Left ventricle myocardium superior (tissue), 1 donor: Measurements from ENCODE around the gene KCP. TPM values are rescaled to one million over a fixed set of nuclear protein-coding genes. Genes with fewer than 3 reads are reported as not detected.
"Not testable (repeated sequence)": the region's sequence is repeated elsewhere in the genome, so short reads cannot be mapped to it uniquely, and the experiment has no call there.

Experiments
- ATAC-seq: fragments of 200-7000 bp; cut with Tn5 transposase; one replicate; pipeline ENCODE4 v1.9.1; 2020; ENCODE audit warnings: mild to moderate bottlenecking, moderate library complexity
- DNase-seq: peaks from one replicate; pipeline ENCODE4 v3.0.0-alpha.2; 2020
- intact Hi-C: fragments of 100-400 bp; cut with micrococcal nuclease; formaldehyde crosslinking; loops from one replicate; pipeline ENCODE4 v1.11.0; 2022
- total RNA-seq: library from RNA; stranded (reverse); fragmentation: NEBNext Ultra II Directional; extraction: Animal tissue kit (Norgen Biotek cat#: 25700); gene quantifications from one replicate; pipeline ENCODE4 v1.2.1, GENCODE V29; 2021
- donor health status: DM: no; HTN: yes; CAD: no; lungs with severe emphysema.

Gene KCP
- total RNA-seq, 1 donor from 2014 or later, result 0.12 TPM

- ATAC-seq (no peak), DNase-seq (no peak)
- intact Hi-C loops, result no loop called here
Observed at GRCh38 chr7:128924707-128925588, 14.4 kb upstream of the KCP start.

GRCh38 chr7:128923411-128923800 lies 12.9 kb upstream of the KCP start:
- no peak for DNase-seq
- intact Hi-C loops, result no loop called here
- ATAC-seq, result no peak

GRCh38 chr7:128922496-128923410 lies 12.2 kb upstream of the KCP start:
- no peak for ATAC-seq
- no peak for DNase-seq
- intact Hi-C loops, result no loop called here

GRCh38 chr7:128921866-128922440 lies 11.4 kb upstream of the KCP start:
- no peak for DNase-seq
- ATAC-seq, result no peak
- intact Hi-C loops, result no loop called here

GRCh38 chr7:128920913-128921582 lies 10.5 kb upstream of the KCP start:
- intact Hi-C loops, result no loop called here
- ATAC-seq (no peak), DNase-seq (no peak)

GRCh38 chr7:128919881-128920799 lies 9.6 kb upstream of the KCP start:
- intact Hi-C loops, result no loop called here
- no peak for ATAC-seq
- DNase-seq, result no peak

- ATAC-seq (no peak), DNase-seq (no peak)
- intact Hi-C loops, result no loop called here
Observed at GRCh38 chr7:128919241-128919640, 8.7 kb upstream of the KCP start.

- intact Hi-C loops, result no loop called here
- ATAC-seq (no peak), DNase-seq (no peak)
Observed at GRCh38 chr7:128918016-128918665, 7.6 kb upstream of the KCP start.

GRCh38 chr7:128917122-128917521 lies 6.6 kb upstream of the KCP start:
- ATAC-seq (no peak), DNase-seq (no peak)
- intact Hi-C loops, result no loop called here

- ATAC-seq (no peak), DNase-seq (no peak)
- intact Hi-C loops, result no loop called here
Observed at GRCh38 chr7:128916643-128916915, 6.1 kb upstream of the KCP start.

GRCh38 chr7:128915841-128916642 lies 5.5 kb upstream of the KCP start:
- no peak for DNase-seq
- ATAC-seq, result no peak
- intact Hi-C loops, result no loop called here

- DNase-seq (no peak), ATAC-seq (no peak)
- intact Hi-C loops, result no loop called here
Observed at GRCh38 chr7:128915271-128915819, 4.8 kb upstream of the KCP start.

- ATAC-seq, result no peak
Observed at GRCh38 chr7:128914566-128915151, 4.2 kb upstream of the KCP start.

GRCh38 chr7:128913870-128914565 lies 3.5 kb upstream of the KCP start:
- DNase-seq (no peak), ATAC-seq (no peak)
- intact Hi-C loops, result no loop called here

More at GRCh38 chr7:128914566-128915151, 4.2 kb upstream of the KCP start:
- intact Hi-C loops, result no loop called here
- DNase-seq, result no peak

GRCh38 chr7:128912709-128913495 lies 2.4 kb upstream of the KCP start:
- peak; percentile 14 for ATAC-seq
- intact Hi-C loops, DNase-seq: not testable (repeated sequence)
